Nephron progenitor cell (in vitro differentiated cells): ENCODE data around the gene SSR1.
A peak's percentile ranks its signal among the peaks of the same experiment; 100 is the strongest.

Experiments
- DNase-seq: peaks from one replicate; pipeline ENCODE4 v3.0.0; 2021
- H3K27ac Mint-ChIP-seq: 2 replicates; pipeline ENCODE4 v1.8.0; 2021; ENCODE audit warnings: mild to moderate bottlenecking, moderate library complexity, mixed read lengths
- H3K27me3 Mint-ChIP-seq: 2 replicates; pipeline ENCODE4 v1.8.0; 2021; ENCODE audit warnings: mild to moderate bottlenecking, low read depth, mixed read lengths; ENCODE audit not compliant: poor library complexity
- H3K36me3 Mint-ChIP-seq: 2 replicates; pipeline ENCODE4 v1.8.0; 2021; ENCODE audit warnings: low read depth, mixed read lengths
- H3K4me1 Mint-ChIP-seq: 2 replicates; pipeline ENCODE4 v1.8.0; 2021; ENCODE audit warnings: mixed read lengths
- H3K4me3 Mint-ChIP-seq: 2 replicates; pipeline ENCODE4 v1.8.0; 2021; ENCODE audit warnings: mild to moderate bottlenecking, moderate library complexity, mixed read lengths
- H3K9me3 Mint-ChIP-seq: 2 replicates; pipeline ENCODE4 v1.8.0; 2021; ENCODE audit warnings: mild to moderate bottlenecking, moderate library complexity, mixed read lengths
- CTCF ChIP-seq: fragments of 200-600 bp; sonication (generic); IDR thresholded peaks from 2 replicates; pipeline ENCODE4 v1.5.0; 2021; ENCODE audit warnings: antibody characterized with exemption

Gene SSR1

DNA sequence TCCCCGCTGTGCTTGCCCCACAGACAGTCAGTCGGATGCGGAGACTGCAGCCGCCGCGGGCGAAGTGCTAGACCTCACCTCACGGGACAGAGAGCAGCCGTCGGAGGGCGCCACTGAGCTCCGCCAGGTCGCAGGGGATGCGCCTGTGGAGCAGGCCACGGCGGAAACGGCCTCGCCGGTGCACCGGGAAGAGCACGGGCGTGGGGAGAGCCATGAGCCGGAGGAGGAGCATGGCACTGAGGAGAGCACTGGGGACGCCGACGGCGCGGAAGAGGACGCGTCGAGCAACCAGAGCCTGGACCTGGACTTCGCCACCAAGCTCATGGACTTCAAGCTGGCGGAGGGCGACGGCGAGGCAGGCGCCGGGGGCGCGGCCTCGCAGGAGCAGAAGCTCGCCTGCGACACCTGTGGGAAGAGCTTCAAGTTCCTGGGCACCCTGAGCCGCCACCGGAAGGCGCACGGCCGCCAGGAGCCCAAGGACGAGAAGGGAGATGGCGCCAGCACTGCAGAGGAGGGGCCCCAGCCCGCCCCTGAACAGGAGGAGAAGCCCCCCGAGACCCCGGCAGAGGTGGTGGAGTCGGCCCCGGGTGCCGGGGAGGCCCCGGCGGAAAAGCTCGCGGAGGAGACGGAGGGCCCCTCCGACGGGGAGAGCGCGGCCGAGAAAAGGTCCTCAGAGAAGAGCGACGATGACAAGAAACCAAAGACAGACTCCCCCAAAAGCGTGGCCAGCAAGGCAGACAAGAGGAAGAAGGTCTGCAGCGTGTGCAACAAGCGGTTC is 66.4 kb downstream of the SSR1 start:
- Mint-ChIP-seq H3K9me3 (no peaks in the 10 kb centered on the region), H3K27ac (no peak overlapping the region), H3K27me3 (peaks cover 4% of the 10 kb centered on the region), H3K4me3 (no peak overlapping the region), H3K36me3 (peaks cover 16% of the 10 kb centered on the region), H3K4me1 (peaks cover 34% of the 10 kb centered on the region)
- TF ChIP-seq CTCF = no peak
- DNase-seq = no peak

- Mint-ChIP-seq H3K9me3 (no peaks in the 10 kb centered on the region), H3K27me3 (peaks cover 4% of the 10 kb centered on the region), H3K36me3 (peaks cover 16% of the 10 kb centered on the region), H3K4me3 (no peak overlapping the region), H3K4me1 (peaks cover 34% of the 10 kb centered on the region), H3K27ac (no peak overlapping the region)
- no peak for TF ChIP-seq CTCF
- no peak for DNase-seq
These were observed 67.2 kb downstream of the SSR1 start for GRCh38 chr6:7245668-7246393.

DNA sequence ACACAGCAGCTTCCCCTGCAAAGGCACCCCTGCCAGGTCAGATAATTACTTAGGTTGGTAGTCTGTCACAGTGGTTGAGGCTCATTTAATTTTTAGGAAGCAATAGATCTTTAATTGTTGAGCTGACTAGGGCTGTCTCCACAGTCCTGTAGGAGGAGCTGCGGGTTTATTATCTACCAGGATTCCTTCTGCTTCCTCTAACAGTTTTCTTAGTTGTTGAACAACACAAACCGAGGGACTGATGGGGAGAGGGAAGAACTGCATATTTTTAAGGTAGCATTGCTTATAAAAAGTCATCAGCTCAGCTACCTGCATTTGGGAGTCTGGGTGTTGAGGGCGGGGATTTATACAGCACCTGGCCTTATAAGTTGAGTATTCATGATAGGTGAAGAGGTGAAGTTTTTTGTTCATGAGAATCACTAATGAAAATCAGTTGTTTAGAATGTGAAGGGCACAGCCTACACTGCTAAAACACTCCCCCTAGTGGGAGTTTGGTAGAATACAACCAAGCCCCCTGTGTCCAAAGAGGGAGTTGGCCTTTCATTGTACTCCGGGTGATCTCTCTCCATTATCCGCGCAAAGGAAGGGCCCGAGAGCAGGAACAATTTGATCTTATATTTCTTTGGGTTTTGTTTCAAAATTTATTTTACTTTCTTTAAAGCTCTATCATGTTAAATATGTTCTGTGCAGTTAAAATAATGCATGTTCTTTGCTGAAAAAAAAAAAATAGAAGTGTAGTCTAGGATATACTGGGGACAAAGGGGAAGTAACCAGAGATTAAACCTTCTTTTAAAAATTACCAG is 69.6 kb downstream of the SSR1 start:
- peaks cover 12% of the 10 kb centered on the region for H3K36me3 Mint-ChIP-seq
- no peaks in the 10 kb centered on the region for H3K9me3 Mint-ChIP-seq
- peaks cover 54% of the 10 kb centered on the region for H3K4me1 Mint-ChIP-seq
- peak; percentile 90 for TF ChIP-seq CTCF
- peak overlapping the region; percentile 19 for H3K27ac Mint-ChIP-seq
- H3K27me3 Mint-ChIP-seq = peaks cover 4% of the 10 kb centered on the region
- H3K4me3 Mint-ChIP-seq = peak overlapping the region; percentile 10
- DNase-seq = peak; percentile 52

DNA sequence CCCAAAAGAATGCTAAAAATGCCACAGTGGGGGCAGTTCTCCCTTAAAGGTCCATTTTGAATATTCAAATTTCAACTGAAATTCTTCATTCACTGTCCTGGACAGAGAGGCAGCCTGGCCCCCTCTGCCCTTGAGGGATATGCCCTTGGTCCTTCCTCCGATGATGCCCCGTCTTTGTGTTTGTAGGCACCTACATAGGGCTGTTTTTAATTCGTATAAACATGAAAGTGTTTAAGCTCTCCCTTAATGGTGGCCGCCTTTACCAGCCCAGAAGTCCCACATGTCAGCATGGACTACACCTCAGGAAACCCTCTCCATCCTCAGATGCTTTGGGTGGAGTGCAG is 70.2 kb downstream of the SSR1 start:
- Mint-ChIP-seq H3K27me3 (peaks cover 4% of the 10 kb centered on the region), H3K27ac (peak overlapping the region; percentile 19), H3K36me3 (peaks cover 7% of the 10 kb centered on the region), H3K4me3 (peak overlapping the region; percentile 10), H3K4me1 (peaks cover 58% of the 10 kb centered on the region), H3K9me3 (no peaks in the 10 kb centered on the region)
- DNase-seq = no peak
- TF ChIP-seq CTCF = no peak

DNA sequence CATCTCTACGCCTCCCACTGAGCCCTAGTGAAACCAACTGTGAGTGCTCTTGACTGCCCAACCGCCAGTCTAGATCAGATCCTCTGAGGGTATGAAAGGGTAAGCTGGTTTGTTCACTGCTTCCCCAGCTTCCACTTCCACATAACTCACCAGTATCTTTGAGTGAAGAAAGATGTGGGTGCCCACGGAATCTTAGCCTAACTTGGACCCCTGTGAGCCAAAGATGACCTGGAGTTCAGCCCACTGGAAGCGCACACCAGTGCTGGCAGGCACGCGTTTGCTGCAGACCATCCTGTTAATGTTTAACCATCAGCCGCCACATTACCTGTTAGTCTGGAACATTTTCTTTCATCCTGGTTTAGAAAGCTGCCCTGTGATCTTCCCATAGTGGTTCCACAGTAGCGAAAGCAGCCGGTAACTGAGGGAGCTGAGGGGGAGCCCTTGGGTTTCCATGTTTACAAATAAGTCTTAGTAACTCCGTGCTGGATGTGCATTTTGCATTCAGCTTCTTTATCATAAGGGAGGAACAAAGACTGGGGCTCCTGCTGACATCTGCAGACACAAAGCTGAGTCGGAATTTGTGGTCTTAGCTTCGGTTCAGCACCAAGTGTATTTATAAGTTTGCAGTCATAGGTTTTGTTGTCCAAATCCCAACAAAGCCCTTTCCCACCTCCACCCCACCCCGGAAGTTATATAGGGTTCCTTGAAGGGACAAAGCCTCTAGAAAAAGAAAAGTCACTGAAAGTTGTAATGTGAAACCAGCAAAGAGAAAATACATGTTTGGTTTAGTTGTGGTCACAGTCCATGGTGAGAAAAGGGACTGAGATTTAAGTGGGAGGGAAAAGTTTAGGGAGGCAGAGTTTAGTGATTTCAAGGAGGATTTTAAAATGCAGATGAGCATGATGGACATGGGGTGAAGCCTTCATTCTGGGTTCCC is 71.0 kb downstream of the SSR1 start:
- DNase-seq = no peak
- peaks cover 7% of the 10 kb centered on the region for H3K36me3 Mint-ChIP-seq
- peaks cover 63% of the 10 kb centered on the region for H3K4me1 Mint-ChIP-seq
- no peak for TF ChIP-seq CTCF
- H3K27ac Mint-ChIP-seq = peak overlapping the region; percentile 64
- no peaks in the 10 kb centered on the region for H3K9me3 Mint-ChIP-seq
- no peak overlapping the region for H3K4me3 Mint-ChIP-seq
- peaks cover 4% of the 10 kb centered on the region for H3K27me3 Mint-ChIP-seq
